Measurements from ENCODE around the gene CDT1. TPM values are rescaled to one million over a fixed set of nuclear protein-coding genes. Genes with fewer than 3 reads are reported as not detected.

Gene CDT1
- total RNA-seq, 4 donors from 2014 or later, result 0.44 to 1.5 (median 1.4) TPM; not detected in 1

GRCh38 chr16:88817785-88818574 lies 14.4 kb downstream of the CDT1 start:
- TF ChIP-seq CTCF (IDR thresholded peaks at IDR 0.05), result no peak
- no peak for TF ChIP-seq EP300 (IDR thresholded peaks at IDR 0.05)
- TF ChIP-seq POLR2A (IDR thresholded peaks at IDR 0.05), result no peak
- H3K27ac ChIP-seq, result no peak overlapping the region
- no peaks in the 10 kb centered on the region for H3K27me3 ChIP-seq
- no peak overlapping the region for H3K4me3 ChIP-seq
- H3K4me1 ChIP-seq, result peaks cover 0 to 5% (median 3%) of the 10 kb centered on the region in 4 donors
- DNase-seq (ENCODE audit: low spot score in 2 of 2), result no peak
- 52 to 78% methylated on average over 12 to 33 of the region's 40 CpGs for WGBS, 2 donors
- H3K9me3 ChIP-seq, result no peaks in the 10 kb centered on the region
- H3K36me3 ChIP-seq, result peaks cover 0 to 59% (median 6%) of the 10 kb centered on the region in 3 donors

GRCh38 chr16:88818575-88818874 lies 14.9 kb downstream of the CDT1 start:
- no peaks in the 10 kb centered on the region for H3K27me3 ChIP-seq
- no peak overlapping the region for H3K27ac ChIP-seq
- H3K4me1 ChIP-seq, result no peaks in the 10 kb centered on the region
- H3K4me3 ChIP-seq, result no peak overlapping the region
- 88% methylated on average over 18 of the region's 18 CpGs for WGBS, 2 donors
- DNase-seq (ENCODE audit: low spot score in 2 of 2), result no peak
- H3K9me3 ChIP-seq, result no peaks in the 10 kb centered on the region
- peaks cover 0 to 64% (median 6%) of the 10 kb centered on the region in 3 donors for H3K36me3 ChIP-seq
- no peak for TF ChIP-seq CTCF (IDR thresholded peaks at IDR 0.05)
- no peak for TF ChIP-seq POLR2A (IDR thresholded peaks at IDR 0.05)
- TF ChIP-seq EP300 (IDR thresholded peaks at IDR 0.05), result no peak

- no peak for DNase-seq (ENCODE audit: low spot score in 2 of 2)
- Histone ChIP-seq H3K27ac (no peak overlapping the region), H3K4me3 (no peak overlapping the region), H3K4me1 (no peaks in the 10 kb centered on the region), H3K36me3 (peaks cover 0 to 70% (median 6%) of the 10 kb centered on the region in 3 donors), H3K27me3 (no peaks in the 10 kb centered on the region), H3K9me3 (no peaks in the 10 kb centered on the region)
- no peak for TF ChIP-seq CTCF (IDR thresholded peaks at IDR 0.05)
- no peak for TF ChIP-seq POLR2A (IDR thresholded peaks at IDR 0.05)
- no peak for TF ChIP-seq EP300 (IDR thresholded peaks at IDR 0.05)
- WGBS, 2 donors, result 84 to 88% methylated on average over 7 to 13 of the region's 16 CpGs
Observed at GRCh38 chr16:88819126-88819525, 15.5 kb downstream of the CDT1 start.

GRCh38 chr16:88820385-88821025 lies 16.9 kb downstream of the CDT1 start:
- Histone ChIP-seq H3K36me3 (peaks cover 0 to 84% (median 6%) of the 10 kb centered on the region in 3 donors), H3K4me3 (no peak overlapping the region), H3K9me3 (no peaks in the 10 kb centered on the region), H3K27me3 (no peaks in the 10 kb centered on the region), H3K4me1 (no peaks in the 10 kb centered on the region), H3K27ac (no peak overlapping the region)
- DNase-seq (ENCODE audit: low spot score in 2 of 2), result no peak
- 79 to 84% methylated on average over 18 to 20 of the region's 20 CpGs for WGBS, 2 donors
- TF ChIP-seq EP300 (IDR thresholded peaks at IDR 0.05), result no peak
- TF ChIP-seq POLR2A (IDR thresholded peaks at IDR 0.05), result no peak
- TF ChIP-seq CTCF (IDR thresholded peaks at IDR 0.05), result no peak

- DNase-seq (ENCODE audit: low spot score in 2 of 2), result no peak
- Histone ChIP-seq H3K4me1 (no peaks in the 10 kb centered on the region), H3K36me3 (peaks cover 0 to 92% (median 6%) of the 10 kb centered on the region in 3 donors), H3K27ac (no peak overlapping the region), H3K4me3 (no peak overlapping the region), H3K9me3 (no peaks in the 10 kb centered on the region), H3K27me3 (no peaks in the 10 kb centered on the region)
- no peak for TF ChIP-seq EP300 (IDR thresholded peaks at IDR 0.05)
- no peak for TF ChIP-seq CTCF (IDR thresholded peaks at IDR 0.05)
- no peak for TF ChIP-seq POLR2A (IDR thresholded peaks at IDR 0.05)
- 88 to 96% methylated on average over 8 to 22 of the region's 22 CpGs for WGBS, 2 donors
Observed at GRCh38 chr16:88821168-88821850, 17.7 kb downstream of the CDT1 start.

Measured in tibial nerve (tissue), 4 donors.